ENCODE results near the gene EXOC3.

- TF ChIP-seq EZH2 (IDR thresholded peaks at IDR 0.05; ENCODE audit: borderline replicate concordance, insufficient read depth, low read length, poor library complexity, severe bottlenecking), result no peak
- no peak for TF ChIP-seq CTCF (IDR thresholded peaks at IDR 0.05; ENCODE audit: poor library complexity, severe bottlenecking)
These were observed 21.6 kb upstream of the EXOC3 start for GRCh38 chr5:421287-421880.

All from neural cell (in vitro differentiated cells).